AG04450 (cell line): Measurements from ENCODE around the gene ACAN. TPM values are rescaled to one million over a fixed set of nuclear protein-coding genes. Genes with fewer than 3 reads are reported as not detected.

Experiments
- CTCF ChIA-PET: fragments of 300-600, 350-600 bp; formaldehyde crosslinking; extraction: SDS; loops from one replicate; lab custom pipeline; 2022; ENCODE audit warnings: antibody characterized with exemption, inconsistent platforms; lab: Charles Lee
- POLR2A ChIA-PET: fragments of 350-600 bp; formaldehyde crosslinking; extraction: SDS; loops from one replicate; lab custom pipeline; 2021; ENCODE audit warnings: antibody characterized with exemption, inconsistent platforms; lab: Yijun Ruan, JAX
- DNase-seq: peaks from one replicate; pipeline ENCODE4 v3.0.0-alpha.2; 2011; ENCODE audit warnings: low read depth, low spot score
- H3K27ac ChIP-seq: one replicate; pipeline ENCODE4 v1.5.1; 2012; ENCODE audit warnings: low read depth, low read length, control low read depth
- H3K27me3 ChIP-seq: one replicate; pipeline ENCODE4 v1.6.0; 2012; ENCODE audit warnings: low read length; ENCODE audit not compliant: control insufficient read depth, insufficient read depth
- H3K4me3 ChIP-seq: 2 replicates; pipeline ENCODE4 v1.5.1; 2011; ENCODE audit warnings: mild to moderate bottlenecking, low read depth, low read length, control low read depth
- H3K9me3 ChIP-seq: 2 replicates; pipeline ENCODE4 v1.5.1; 2012; ENCODE audit warnings: low read length; ENCODE audit not compliant: control insufficient read depth, insufficient read depth
- CTCF ChIP-seq: IDR thresholded peaks from 2 replicates; pipeline ENCODE4 v1.5.1; 2011; ENCODE audit warnings: low read depth, low read length, control low read depth, inconsistent platforms
- polyA plus RNA-seq: library from polyadenylated mRNA; depleted of rRNA; stranded (reverse); fragments of >200 nt; gene quantifications from 2 replicates; pipeline ENCODE4 v1.2.3, GENCODE V29; 2011

Gene ACAN
- polyA plus RNA-seq, 1 experiment, result 0.20 TPM

GRCh38 chr15:88814393-88814792 lies 11.2 kb downstream of the ACAN start:
- ChIA-PET POLR2A (no interaction called here), CTCF (no interaction called here)
- Histone ChIP-seq H3K4me3 (no peak overlapping the region), H3K27ac (no peak overlapping the region), H3K27me3 (peaks cover 7% of the 10 kb centered on the region), H3K9me3 (no peaks in the 10 kb centered on the region)
- TF ChIP-seq CTCF, result no peak
- no peak for DNase-seq

- TF ChIP-seq CTCF, result no peak
- Histone ChIP-seq H3K27me3 (peaks cover 5% of the 10 kb centered on the region), H3K9me3 (no peaks in the 10 kb centered on the region), H3K4me3 (no peak overlapping the region), H3K27ac (no peak overlapping the region)
- CTCF ChIA-PET, result no interaction called here
- POLR2A ChIA-PET, result no interaction called here
- no peak for DNase-seq
Observed at GRCh38 chr15:88818920-88819319, 15.7 kb downstream of the ACAN start.

GRCh38 chr15:88821993-88822392 lies 18.8 kb downstream of the ACAN start:
- no peak overlapping the region for H3K27ac ChIP-seq
- ChIA-PET POLR2A (no interaction called here), CTCF (interaction anchor here (1.0 kb wide), 1 partner anchor 56 kb away, joined by 3 read pairs; no protein-coding TSS in a partner anchor)
- H3K9me3 ChIP-seq, result no peaks in the 10 kb centered on the region
- H3K27me3 ChIP-seq, result peaks cover 10% of the 10 kb centered on the region
- TF ChIP-seq CTCF, result no peak
- no peak overlapping the region for H3K4me3 ChIP-seq
- DNase-seq, result no peak

GRCh38 chr15:88828791-88829190 lies 25.6 kb downstream of the ACAN start:
- no peak for TF ChIP-seq CTCF
- DNase-seq, result no peak
- Histone ChIP-seq H3K27me3 (peaks cover 14% of the 10 kb centered on the region), H3K27ac (no peak overlapping the region), H3K4me3 (no peak overlapping the region), H3K9me3 (no peaks in the 10 kb centered on the region)
- CTCF ChIA-PET, result no interaction called here
- POLR2A ChIA-PET, result no interaction called here

- Histone ChIP-seq H3K4me3 (no peak overlapping the region), H3K27ac (no peak overlapping the region), H3K9me3 (no peaks in the 10 kb centered on the region), H3K27me3 (peaks cover 14% of the 10 kb centered on the region)
- no peak for DNase-seq
- POLR2A ChIA-PET, result no interaction called here
- no peak for TF ChIP-seq CTCF
- CTCF ChIA-PET, result no interaction called here
Observed at GRCh38 chr15:88830016-88830415, 26.8 kb downstream of the ACAN start.
